HCT116 (cell line): ENCODE data around the gene STRN.

Source experiments
- ATF3 ChIP-seq: IDR thresholded peaks from 2 replicates; pipeline ENCODE4 v1.6.1; 2012
- CTCF ChIP-seq, 3 experiments: fragments of 200-600 bp in 1 of 3; sonication (generic) in 1 of 3; IDR thresholded peaks in 2 of 3; conservative IDR thresholded peaks in 1 of 3; 2 replicates each; pipeline ENCODE4 v1.5.1; 2012 to 2017; ENCODE audit warnings: low read depth in 2 of 3, low read length in 2 of 3, antibody characterized with exemption in 1 of 3, borderline replicate concordance in 1 of 3, control low read depth in 1 of 3, mild to moderate bottlenecking in 1 of 3, mixed read lengths in 1 of 3, mixed run types in 1 of 3, moderate library complexity in 1 of 3; ENCODE audit not compliant: insufficient read depth in 1 of 3
- EGR1 ChIP-seq: IDR thresholded peaks from 2 replicates; pipeline ENCODE4 v1.6.1; 2012; ENCODE audit warnings: low read depth
- EZH2 ChIP-seq: fragments of 200-600 bp; sonication (generic); IDR thresholded peaks from 2 replicates; pipeline ENCODE4 v1.6.1; 2017; ENCODE audit warnings: antibody characterized with exemption, mixed run types

GRCh38 chr2:36967236-36967876, 1.0 kb upstream of the STRN start:
- TF ChIP-seq EZH2: no peak
- TF ChIP-seq CTCF (IDR thresholded peaks at IDR 0.05 in 2 of 3, conservative IDR thresholded peaks at IDR 0.05 in 1 of 3; ENCODE audit: borderline replicate concordance in 1 of 3, insufficient read depth in 1 of 3, low read depth in 2 of 3, low read length in 2 of 3): no peak
- TF ChIP-seq EGR1: no peak
- no peak for TF ChIP-seq ATF3
